Measurements from ENCODE around the gene CUBN. TPM values are rescaled to one million over a fixed set of nuclear protein-coding genes. Genes with fewer than 3 reads are reported as not detected.

CUBN gene
- total and polyA plus RNA-seq, 8 donors = under 0.01 to 16.3 (median 1.2) TPM

DNA sequence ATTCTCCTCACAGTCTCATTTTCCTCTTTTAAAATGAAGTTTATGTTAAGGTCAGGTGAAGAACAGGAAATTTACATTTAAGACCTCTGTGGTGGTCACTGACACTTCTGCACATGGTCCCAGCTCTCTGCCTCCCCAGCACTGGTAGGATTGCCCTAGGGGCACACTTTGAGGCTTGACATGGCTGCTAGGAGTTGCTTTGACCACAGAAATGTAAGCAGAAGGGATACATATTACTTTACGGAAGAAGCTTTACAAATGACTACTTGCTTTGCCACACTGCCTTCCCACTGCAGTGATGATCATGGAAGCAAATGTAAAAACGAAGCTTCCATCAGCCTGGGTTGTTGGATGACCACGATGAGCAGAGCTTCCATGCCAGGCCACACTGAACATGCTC, 259.3 kb downstream of the CUBN start:
- 77 to 85% (median 81%) methylated on average over 3 of the region's 3 CpGs for WGBS, 5 donors
- Histone ChIP-seq H3K4me1 (no peaks in the 10 kb centered on the region), H3K9me3 (no peaks in the 10 kb centered on the region), H3K4me3 (no peak overlapping the region), H3K36me3 (no peaks in the 10 kb centered on the region), H3K27ac (no peak overlapping the region), H3K27me3 (no peaks in the 10 kb centered on the region)
- intact Hi-C loops (cut with DNase I; ENCODE audit: low total_unique reads) = no loop called here
- TF ChIP-seq, protein P1, sequence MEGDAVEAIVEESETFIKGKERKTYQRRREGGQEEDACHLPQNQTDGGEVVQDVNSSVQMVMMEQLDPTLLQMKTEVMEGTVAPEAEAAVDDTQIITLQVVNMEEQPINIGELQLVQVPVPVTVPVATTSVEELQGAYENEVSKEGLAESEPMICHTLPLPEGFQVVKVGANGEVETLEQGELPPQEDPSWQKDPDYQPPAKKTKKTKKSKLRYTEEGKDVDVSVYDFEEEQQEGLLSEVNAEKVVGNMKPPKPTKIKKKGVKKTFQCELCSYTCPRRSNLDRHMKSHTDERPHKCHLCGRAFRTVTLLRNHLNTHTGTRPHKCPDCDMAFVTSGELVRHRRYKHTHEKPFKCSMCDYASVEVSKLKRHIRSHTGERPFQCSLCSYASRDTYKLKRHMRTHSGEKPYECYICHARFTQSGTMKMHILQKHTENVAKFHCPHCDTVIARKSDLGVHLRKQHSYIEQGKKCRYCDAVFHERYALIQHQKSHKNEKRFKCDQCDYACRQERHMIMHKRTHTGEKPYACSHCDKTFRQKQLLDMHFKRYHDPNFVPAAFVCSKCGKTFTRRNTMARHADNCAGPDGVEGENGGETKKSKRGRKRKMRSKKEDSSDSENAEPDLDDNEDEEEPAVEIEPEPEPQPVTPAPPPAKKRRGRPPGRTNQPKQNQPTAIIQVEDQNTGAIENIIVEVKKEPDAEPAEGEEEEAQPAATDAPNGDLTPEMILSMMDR (IDR thresholded peaks at IDR 0.05) = no peak
- no peak for TF ChIP-seq EP300 (IDR thresholded peaks at IDR 0.05)
- TF ChIP-seq POLR2A (IDR thresholded peaks at IDR 0.05) = no peak
- TF ChIP-seq POLR2AphosphoS5 (IDR thresholded peaks at IDR 0.05) = no peak
- DNase-seq = no peak

DNA sequence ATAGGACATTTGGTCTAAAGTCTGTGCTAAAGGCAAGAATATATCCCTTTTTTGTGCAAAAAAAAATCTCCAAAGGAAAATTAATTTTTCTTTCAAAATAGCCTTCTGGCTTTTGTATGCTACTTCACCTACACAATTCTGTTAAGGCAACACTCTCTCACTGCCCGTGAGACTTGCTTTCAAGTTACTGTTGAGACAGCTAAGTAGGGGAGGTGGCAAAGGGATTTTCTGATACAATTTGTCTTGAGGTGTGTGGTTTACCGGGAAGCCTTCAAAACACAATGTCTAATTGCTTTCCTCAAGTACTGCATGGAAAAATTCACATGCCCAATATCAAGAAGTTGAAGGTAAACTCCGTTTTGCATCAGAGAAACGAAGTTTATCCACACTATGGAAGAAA, 261.6 kb downstream of the CUBN start:
- H3K36me3 ChIP-seq = no peaks in the 10 kb centered on the region
- no peak for DNase-seq
- H3K9me3 ChIP-seq = no peaks in the 10 kb centered on the region
- 55 to 65% (median 63%) methylated on average over 4 of the region's 4 CpGs for WGBS, 5 donors
- TF ChIP-seq, protein P1 (IDR thresholded peaks at IDR 0.05) = no peak
- no peak for TF ChIP-seq POLR2AphosphoS5 (IDR thresholded peaks at IDR 0.05)
- no peak for TF ChIP-seq POLR2A (IDR thresholded peaks at IDR 0.05)
- no peak for TF ChIP-seq EP300 (IDR thresholded peaks at IDR 0.05)
- no peaks in the 10 kb centered on the region for H3K4me1 ChIP-seq
- H3K4me3 ChIP-seq = no peak overlapping the region
- intact Hi-C loops (cut with DNase I; ENCODE audit: low total_unique reads) = no loop called here
- no peaks in the 10 kb centered on the region for H3K27me3 ChIP-seq
- no peak overlapping the region for H3K27ac ChIP-seq

DNA sequence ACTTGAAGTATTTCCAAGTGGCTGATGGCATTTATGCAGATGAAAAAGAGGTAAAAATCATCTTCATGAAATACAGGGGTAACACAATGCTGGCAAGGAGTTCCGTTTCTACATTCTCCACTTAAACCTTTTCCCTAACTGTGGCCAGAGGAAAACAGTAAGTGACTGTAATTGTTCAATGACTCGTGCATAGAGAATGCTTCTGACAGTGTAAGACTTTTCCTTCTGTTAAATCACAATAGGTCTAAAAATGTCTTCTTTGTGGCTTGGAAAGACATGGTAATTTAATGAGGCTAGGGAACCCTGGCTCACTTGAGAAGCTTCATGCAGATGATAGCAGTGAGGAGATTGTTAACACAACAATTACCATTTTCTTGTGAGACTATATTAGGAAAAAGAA, 262.1 kb downstream of the CUBN start:
- no peaks in the 10 kb centered on the region for H3K36me3 ChIP-seq
- H3K27ac ChIP-seq = no peak overlapping the region
- intact Hi-C loops (cut with DNase I; ENCODE audit: low total_unique reads) = no loop called here
- no peaks in the 10 kb centered on the region for H3K4me1 ChIP-seq
- WGBS, 5 donors = 23 to 43% (median 33%) methylated on average over 2 of the region's 2 CpGs
- no peak overlapping the region for H3K4me3 ChIP-seq
- DNase-seq = no peak
- no peaks in the 10 kb centered on the region for H3K27me3 ChIP-seq
- TF ChIP-seq EP300 (IDR thresholded peaks at IDR 0.05) (no peak), POLR2AphosphoS5 (IDR thresholded peaks at IDR 0.05) (no peak), POLR2A (IDR thresholded peaks at IDR 0.05) (no peak)
- TF ChIP-seq, protein P1 (IDR thresholded peaks at IDR 0.05) = no peak
- H3K9me3 ChIP-seq = no peaks in the 10 kb centered on the region

DNA sequence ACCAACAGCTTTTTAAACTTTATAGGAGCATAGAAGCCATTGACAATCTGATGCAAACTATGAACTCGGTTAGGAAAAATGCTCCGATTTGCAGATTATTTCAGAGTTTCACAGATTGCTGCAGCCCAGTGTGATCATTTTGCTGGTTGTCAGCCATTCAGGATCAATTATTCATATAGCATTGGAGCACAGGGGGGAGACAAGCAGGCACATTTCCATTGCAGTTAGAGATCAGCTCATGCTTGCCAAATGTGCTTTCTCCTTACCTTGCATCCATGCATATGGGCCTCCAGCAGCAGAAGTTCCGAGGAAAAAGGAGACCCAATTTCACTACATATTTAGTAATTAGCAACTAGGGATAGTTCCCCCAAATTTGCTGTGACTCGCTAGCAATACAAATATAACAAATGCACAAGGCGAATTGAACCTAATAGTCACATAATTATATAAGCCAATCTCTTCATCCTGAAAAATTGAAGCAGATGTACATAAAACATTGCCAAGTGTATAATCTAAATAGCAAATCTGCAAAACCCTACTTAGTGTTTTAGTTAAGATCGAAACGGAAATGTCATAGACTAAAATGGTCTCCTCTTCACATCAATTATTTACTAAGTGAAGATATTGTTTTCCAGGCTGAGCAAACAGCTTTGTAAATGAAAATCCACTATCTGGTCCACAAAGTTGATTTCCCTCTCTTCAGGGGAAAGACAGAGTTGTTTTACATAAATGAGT, 262.9 kb downstream of the CUBN start:
- H3K9me3 ChIP-seq = no peaks in the 10 kb centered on the region
- H3K27me3 ChIP-seq = no peaks in the 10 kb centered on the region
- no peak overlapping the region for H3K4me3 ChIP-seq
- intact Hi-C loops (cut with DNase I; ENCODE audit: low total_unique reads) = no loop called here
- TF ChIP-seq, protein P1 (IDR thresholded peaks at IDR 0.05) = no peak
- TF ChIP-seq POLR2A (IDR thresholded peaks at IDR 0.05) (no peak), EP300 (IDR thresholded peaks at IDR 0.05) (no peak), POLR2AphosphoS5 (IDR thresholded peaks at IDR 0.05) (no peak)
- 82 to 87% (median 83%) methylated on average over 7 of the region's 7 CpGs for WGBS, 5 donors
- no peak for DNase-seq
- no peak overlapping the region for H3K27ac ChIP-seq
- H3K4me1 ChIP-seq = no peaks in the 10 kb centered on the region
- no peaks in the 10 kb centered on the region for H3K36me3 ChIP-seq
